Lung (tissue), 12 donors: Measurements from ENCODE around the gene BRPF3. TPM values are rescaled to one million over a fixed set of nuclear protein-coding genes. Genes with fewer than 3 reads are reported as not detected.

ENCODE experiments used
- ATAC-seq: fragments of 200-7000 bp; cut with Tn5 transposase; one replicate; pipeline ENCODE4 v1.9.1; 2020; ENCODE audit warnings: moderate number of reproducible peaks; ENCODE audit not compliant: insufficient read depth, low FRiP score
- DNase-seq, 3 donors: peaks; one replicate each; pipeline ENCODE4 v3.0.0-alpha.2; 2013 to 2017
- H3K27ac ChIP-seq, 2 donors: one replicate each; pipeline ENCODE4 v1.5.1; 2013; ENCODE audit warnings: mild to moderate bottlenecking in 2 of 2, moderate library complexity in 2 of 2, control low read depth in 1 of 2, inconsistent platforms in 1 of 2, low read depth in 1 of 2, low read length in 1 of 2
- H3K27me3 ChIP-seq, 3 donors: one replicate each; pipeline ENCODE4 v1.5.1; 2013; ENCODE audit warnings: low read length in 2 of 3; ENCODE audit not compliant: control insufficient read depth in 3 of 3, insufficient read depth in 3 of 3
- H3K36me3 ChIP-seq, 4 donors: one replicate each; pipeline ENCODE4 v1.5.1; 2013; ENCODE audit warnings: low read length in 4 of 4, mild to moderate bottlenecking in 1 of 4, moderate library complexity in 1 of 4; ENCODE audit not compliant: control insufficient read depth in 4 of 4, insufficient read depth in 4 of 4
- H3K4me1 ChIP-seq, 5 donors: one replicate each; pipeline ENCODE4 v1.5.1; 2013; ENCODE audit warnings: low read length in 5 of 5, mild to moderate bottlenecking in 2 of 5, moderate library complexity in 1 of 5; ENCODE audit not compliant: control insufficient read depth in 5 of 5, insufficient read depth in 5 of 5
- H3K4me3 ChIP-seq: one replicate; pipeline ENCODE4 v1.5.1; 2013; ENCODE audit warnings: mild to moderate bottlenecking, control low read depth, moderate library complexity
- H3K9ac ChIP-seq, 2 donors: one replicate each; pipeline ENCODE4 v1.5.1; 2013; ENCODE audit warnings: low read length in 2 of 2, control low read depth in 1 of 2; ENCODE audit not compliant: insufficient read depth in 1 of 2
- H3K9me3 ChIP-seq, 4 donors: one replicate each; pipeline ENCODE4 v1.5.1; 2013; ENCODE audit warnings: low read length in 3 of 4, mild to moderate bottlenecking in 1 of 4, moderate library complexity in 1 of 4; ENCODE audit not compliant: control insufficient read depth in 4 of 4, insufficient read depth in 3 of 4
- WGBS, 2 donors: extraction: QIAGEN DNeasy Blood & Tissue Kit; methylation state at CpG; one replicate each; pipeline ENCODE4 v1.1.7; 2013; 5-methylcytosine and 5-hydroxymethylcytosine counted together
- polyA plus RNA-seq, 2 donors: library from polyadenylated mRNA; stranded (reverse); fragments of 200-250 nt; gene quantifications; one replicate each; pipeline ENCODE4 v1.2.1, GENCODE V29; 2013
- total RNA-seq, 2 donors: library from RNA; depleted of rRNA in 1 of 2; stranded (reverse); fragments of >200 nt in 1 of 2; gene quantifications; one replicate each; pipeline ENCODE4 v1.2.1, GENCODE V29; 2014 to 2021
- TF ChIP-seq, protein P1 (sequence below): IDR thresholded peaks from 2 replicates; pipeline ENCODE4 v1.5.1; 2012; ENCODE audit warnings: mild to moderate bottlenecking; ENCODE audit errors: control extremely low read depth, extremely low read depth
- donor health status: control.
- donor health status: control.
- donor health status: Bipolar disorder and iron deficiency.
- donor health status: healthy.
- donor health status: DM: yes; HTN: yes; CAD: no.

Gene BRPF3
- total and polyA plus RNA-seq, 4 donors, result 7.8 to 29.2 (median 20.2) TPM

DNA sequence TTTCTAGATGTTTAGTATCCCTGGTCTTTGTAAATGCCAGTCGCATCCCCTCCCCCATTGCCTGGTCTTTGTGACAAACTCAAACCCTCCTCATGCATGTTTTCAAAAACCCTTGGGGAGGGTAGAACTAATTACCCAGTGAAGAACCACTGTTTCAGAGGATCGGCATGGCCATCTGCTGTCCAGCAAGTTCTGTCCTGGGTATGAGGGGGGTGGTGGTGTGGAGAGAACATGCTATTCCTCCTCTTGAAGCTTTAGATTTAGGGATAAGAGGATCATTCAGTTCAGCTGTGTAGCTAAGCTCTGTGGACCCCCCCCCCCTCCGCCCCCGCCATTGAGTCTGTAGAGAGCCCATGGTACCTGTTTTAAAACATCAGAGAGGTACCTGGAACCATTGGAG is 5.6 kb downstream of the BRPF3 start:
- TF ChIP-seq, protein P1, sequence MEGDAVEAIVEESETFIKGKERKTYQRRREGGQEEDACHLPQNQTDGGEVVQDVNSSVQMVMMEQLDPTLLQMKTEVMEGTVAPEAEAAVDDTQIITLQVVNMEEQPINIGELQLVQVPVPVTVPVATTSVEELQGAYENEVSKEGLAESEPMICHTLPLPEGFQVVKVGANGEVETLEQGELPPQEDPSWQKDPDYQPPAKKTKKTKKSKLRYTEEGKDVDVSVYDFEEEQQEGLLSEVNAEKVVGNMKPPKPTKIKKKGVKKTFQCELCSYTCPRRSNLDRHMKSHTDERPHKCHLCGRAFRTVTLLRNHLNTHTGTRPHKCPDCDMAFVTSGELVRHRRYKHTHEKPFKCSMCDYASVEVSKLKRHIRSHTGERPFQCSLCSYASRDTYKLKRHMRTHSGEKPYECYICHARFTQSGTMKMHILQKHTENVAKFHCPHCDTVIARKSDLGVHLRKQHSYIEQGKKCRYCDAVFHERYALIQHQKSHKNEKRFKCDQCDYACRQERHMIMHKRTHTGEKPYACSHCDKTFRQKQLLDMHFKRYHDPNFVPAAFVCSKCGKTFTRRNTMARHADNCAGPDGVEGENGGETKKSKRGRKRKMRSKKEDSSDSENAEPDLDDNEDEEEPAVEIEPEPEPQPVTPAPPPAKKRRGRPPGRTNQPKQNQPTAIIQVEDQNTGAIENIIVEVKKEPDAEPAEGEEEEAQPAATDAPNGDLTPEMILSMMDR, result no peak
- Histone ChIP-seq H3K9ac (no peak overlapping the region), H3K27ac (no peak overlapping the region), H3K4me3 (no peak overlapping the region), H3K9me3 (no peaks in the 10 kb centered on the region), H3K4me1 (peaks cover 4 to 17% (median 7%) of the 10 kb centered on the region in 5 donors), H3K27me3 (no peaks in the 10 kb centered on the region), H3K36me3 (peaks cover 12 to 62% (median 39%) of the 10 kb centered on the region in 4 donors)
- 97 to 98% methylated on average over 4 of the region's 4 CpGs for WGBS, 2 donors
- DNase-seq, result no peak
- no peak for ATAC-seq

DNA sequence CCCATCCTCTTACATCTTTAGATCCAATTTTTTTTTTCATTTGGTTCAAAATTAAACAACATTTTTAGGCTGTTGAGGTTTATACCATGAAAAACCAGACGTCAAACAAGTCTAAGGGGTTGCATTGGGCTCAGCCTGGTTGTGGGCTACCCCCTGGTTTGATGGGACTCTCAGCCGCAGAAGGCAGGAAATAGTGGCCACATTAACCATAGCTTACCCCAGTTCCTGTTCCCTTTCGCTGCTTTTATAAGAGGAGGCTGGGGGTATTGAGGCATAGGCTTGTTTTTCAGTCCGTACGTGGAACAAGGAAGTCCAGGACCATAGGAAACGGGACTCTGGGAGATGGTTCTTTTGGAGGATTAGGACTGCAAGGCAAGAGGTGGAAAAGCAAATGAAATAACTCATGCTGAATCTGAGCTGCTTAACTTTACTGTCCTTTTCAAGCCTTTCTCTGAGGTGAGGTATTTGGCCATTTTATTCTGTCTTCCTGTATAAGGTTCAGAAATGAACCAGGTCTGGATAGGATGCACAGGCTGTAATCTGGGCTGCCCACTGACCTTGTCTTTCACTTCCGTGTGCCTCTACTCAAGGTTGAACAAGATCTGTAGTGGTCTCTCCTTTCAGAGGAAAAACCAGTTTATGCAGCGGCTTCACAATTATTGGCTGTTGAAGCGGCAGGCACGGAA is 7.7 kb downstream of the BRPF3 start:
- TF ChIP-seq, protein P1, result no peak
- peak in 2 of 3 donors; percentile 22 to 56 for DNase-seq

DNA sequence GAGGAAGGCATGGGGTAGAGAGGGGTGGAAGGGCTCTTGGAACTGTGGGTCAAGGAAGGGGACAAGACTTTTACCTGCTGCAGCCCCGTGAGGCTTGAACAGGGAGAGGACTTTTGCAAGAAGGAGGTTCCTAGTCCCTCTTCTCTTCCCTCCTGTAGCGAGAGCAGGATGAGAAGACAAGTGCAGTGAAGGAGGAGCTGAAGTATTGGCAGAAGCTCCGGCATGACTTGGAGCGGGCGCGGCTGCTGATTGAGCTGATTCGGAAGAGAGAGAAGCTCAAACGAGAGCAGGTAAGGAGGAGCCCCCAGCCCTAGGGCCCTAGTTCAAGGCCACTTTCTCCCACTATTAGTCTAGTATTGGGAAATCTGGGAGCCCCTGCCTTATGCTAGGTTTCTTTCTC is 10.6 kb downstream of the BRPF3 start:
- TF ChIP-seq, protein P1, result no peak
- Histone ChIP-seq H3K27ac (no peak overlapping the region), H3K9me3 (no peaks in the 10 kb centered on the region), H3K9ac (no peak overlapping the region), H3K4me3 (no peak overlapping the region), H3K36me3 (peaks cover 42 to 78% (median 55%) of the 10 kb centered on the region in 4 donors), H3K4me1 (peaks cover 0 to 14% (median 0%) of the 10 kb centered on the region in 5 donors), H3K27me3 (no peaks in the 10 kb centered on the region)
- 95 to 96% methylated on average over 8 of the region's 8 CpGs for WGBS, 2 donors
- DNase-seq, result no peak
- ATAC-seq, result no peak

More for the DNA sequence above, 7.7 kb downstream of the BRPF3 start:
- H3K36me3 ChIP-seq, result peaks cover 21 to 77% (median 52%) of the 10 kb centered on the region in 4 donors
- H3K27me3 ChIP-seq, result no peaks in the 10 kb centered on the region
- H3K4me3 ChIP-seq, result no peak overlapping the region
- WGBS, 2 donors, result 49 to 73% methylated on average over 10 of the region's 10 CpGs
- no peak overlapping the region for H3K9ac ChIP-seq
- no peak overlapping the region for H3K27ac ChIP-seq
- ATAC-seq, result no peak
- H3K4me1 ChIP-seq, result peaks cover 0 to 17% (median 0%) of the 10 kb centered on the region in 5 donors
- no peaks in the 10 kb centered on the region for H3K9me3 ChIP-seq
